HEK293 (cell line): ENCODE data around the gene CPN2.

Experiments
- CTCF ChIA-PET: fragments of 350-600 bp; formaldehyde crosslinking; extraction: SDS; loops from one replicate; lab custom pipeline; 2021; ENCODE audit warnings: antibody characterized with exemption; lab: Yijun Ruan, JAX
- POLR2A ChIA-PET: fragments of 300-600 bp; formaldehyde crosslinking; extraction: SDS; loops from one replicate; lab custom pipeline; 2020; ENCODE audit warnings: antibody characterized with exemption, inconsistent platforms; lab: Yijun Ruan, JAX
- H3K27ac ChIP-seq: fragments of 200-500 bp; sonication (Bioruptor generic); 2 replicates; pipeline ENCODE4 v1.5.1; 2014; ENCODE audit warnings: low read depth, low read length, control low read depth, inconsistent platforms; ENCODE audit errors: extremely low read depth
- H3K36me3 ChIP-seq, 2 experiments: fragments of 200-500 bp in 1 of 2; sonication (Bioruptor generic) in 1 of 2; 1 replicate in 1 of 2; 2 replicates in 1 of 2; pipeline ENCODE4 v1.5.1; 2014 to 2017; ENCODE audit warnings: inconsistent platforms in 2 of 2, low read length in 2 of 2; ENCODE audit not compliant: control insufficient read depth in 2 of 2, insufficient read depth in 1 of 2
- H3K4me1 ChIP-seq: fragments of 200-500 bp; sonication (Bioruptor generic); 2 replicates; pipeline ENCODE4 v1.5.1; 2014; ENCODE audit warnings: mild to moderate bottlenecking, low read length, inconsistent platforms; ENCODE audit not compliant: control insufficient read depth, insufficient read depth
- H3K4me3 ChIP-seq: 2 replicates; pipeline ENCODE4 v1.5.1; 2011; ENCODE audit warnings: low read depth, mild to moderate bottlenecking, control low read depth, low read length, moderate library complexity
- H3K9me3 ChIP-seq: fragments of 200-500 bp; sonication (Bioruptor generic); 2 replicates; pipeline ENCODE4 v1.5.1; 2014; ENCODE audit warnings: low read depth, low read length, inconsistent platforms; ENCODE audit not compliant: control insufficient read depth, insufficient read depth
- GLIS1 ChIP-seq: fragments of 450-650 bp; formaldehyde crosslinking; IDR thresholded peaks from 2 replicates; pipeline ENCODE4 v1.5.1; 2016; ENCODE audit warnings: missing biosample characterization, missing genetic modification characterization
- HOXD13 ChIP-seq: sonication (generic); formaldehyde crosslinking; IDR thresholded peaks from 2 replicates; pipeline ENCODE4 v1.8.0; 2022; ENCODE audit warnings: missing genetic modification reagents, borderline replicate concordance
- IKZF3 ChIP-seq: fragments of 450-650 bp; IDR thresholded peaks from 2 replicates; pipeline ENCODE4 v1.5.0; 2018; ENCODE audit warnings: missing biosample characterization, mild to moderate bottlenecking, missing genetic modification characterization, moderate library complexity
- INSM2 ChIP-seq: fragments of 450-650 bp; formaldehyde crosslinking; IDR thresholded peaks from 2 replicates; pipeline ENCODE4 v1.5.1; 2016; ENCODE audit warnings: missing biosample characterization, missing genetic modification characterization
- MEIS1 ChIP-seq: sonication (generic); formaldehyde crosslinking; IDR thresholded peaks from 2 replicates; pipeline ENCODE4 v1.8.1; 2022; ENCODE audit warnings: missing genetic modification reagents, mild to moderate bottlenecking, borderline replicate concordance
- MYNN ChIP-seq: fragments of 450-650 bp; formaldehyde crosslinking; IDR thresholded peaks from 2 replicates; pipeline ENCODE4 v1.5.1; 2016; ENCODE audit warnings: missing biosample characterization, missing genetic modification characterization, borderline replicate concordance
- MZF1 ChIP-seq: fragments of 450-650 bp; formaldehyde crosslinking; IDR thresholded peaks from 2 replicates; pipeline ENCODE4 v1.5.1; 2017; ENCODE audit warnings: missing biosample characterization, missing genetic modification characterization, borderline replicate concordance
- OVOL3 ChIP-seq: fragments of 450-650 bp; formaldehyde crosslinking; IDR thresholded peaks from 2 replicates; pipeline ENCODE4 v1.5.1; 2016; ENCODE audit warnings: missing biosample characterization, missing genetic modification characterization
- SP7 ChIP-seq: fragments of 450-650 bp; formaldehyde crosslinking; IDR thresholded peaks from 2 replicates; pipeline ENCODE4 v1.5.1; 2016; ENCODE audit warnings: missing biosample characterization, missing genetic modification characterization
- ZBTB7A ChIP-seq: fragments of 450-650 bp; formaldehyde crosslinking; IDR thresholded peaks from 2 replicates; pipeline ENCODE4 v1.5.1; 2016; ENCODE audit warnings: low read depth, missing biosample characterization, missing genetic modification characterization
- ZNF138 ChIP-seq: fragments of 450-650 bp; formaldehyde crosslinking; IDR thresholded peaks from 2 replicates; pipeline ENCODE4 v1.5.1; 2016; ENCODE audit warnings: missing biosample characterization, missing genetic modification characterization, borderline replicate concordance
- ZNF140 ChIP-seq: fragments of 450-650 bp; formaldehyde crosslinking; IDR thresholded peaks from 2 replicates; pipeline ENCODE4 v1.5.1; 2016; ENCODE audit warnings: missing biosample characterization, missing genetic modification characterization
- ZNF148 ChIP-seq: fragments of 450-650 bp; formaldehyde crosslinking; IDR thresholded peaks from 2 replicates; pipeline ENCODE4 v1.5.0; 2017; ENCODE audit warnings: missing biosample characterization, missing genetic modification characterization, borderline replicate concordance
- ZNF184 ChIP-seq: fragments of 450-650 bp; IDR thresholded peaks from 2 replicates; pipeline ENCODE4 v1.5.1; 2018; ENCODE audit warnings: missing biosample characterization, mild to moderate bottlenecking, missing genetic modification characterization
- ZNF23 ChIP-seq: fragments of 450-650 bp; formaldehyde crosslinking; IDR thresholded peaks from 2 replicates; pipeline ENCODE4 v1.5.1; 2016; ENCODE audit warnings: missing biosample characterization, missing genetic modification characterization, borderline replicate concordance
- ZNF26 ChIP-seq: fragments of 450-650 bp; formaldehyde crosslinking; IDR thresholded peaks from 2 replicates; pipeline ENCODE4 v1.5.1; 2016; ENCODE audit warnings: missing biosample characterization, missing genetic modification characterization
- ZNF311 ChIP-seq: fragments of 450-650 bp; formaldehyde crosslinking; IDR thresholded peaks from 2 replicates; pipeline ENCODE4 v1.5.1; 2017; ENCODE audit warnings: missing biosample characterization, missing genetic modification characterization, borderline replicate concordance
- ZNF341 ChIP-seq: fragments of 450-650 bp; formaldehyde crosslinking; IDR thresholded peaks from 2 replicates; pipeline ENCODE4; 2016; ENCODE audit warnings: low read depth, missing biosample characterization, missing genetic modification characterization
- ZNF423 ChIP-seq: fragments of 450-650 bp; formaldehyde crosslinking; IDR thresholded peaks from 2 replicates; pipeline ENCODE4 v1.5.1; 2016; ENCODE audit warnings: missing biosample characterization, missing genetic modification characterization
- ZNF449 ChIP-seq: fragments of 450-650 bp; formaldehyde crosslinking; IDR thresholded peaks from 2 replicates; pipeline ENCODE4 v1.5.1; 2017; ENCODE audit warnings: missing biosample characterization, mild to moderate bottlenecking, missing genetic modification characterization, moderate library complexity
- ZNF530 ChIP-seq: fragments of 450-650 bp; formaldehyde crosslinking; IDR thresholded peaks from 2 replicates; pipeline ENCODE4 v1.5.1; 2016; ENCODE audit warnings: low read depth, missing biosample characterization, missing genetic modification characterization
- ZNF558 ChIP-seq: fragments of 450-650 bp; formaldehyde crosslinking; IDR thresholded peaks from 2 replicates; pipeline ENCODE4 v1.5.1; 2016; ENCODE audit warnings: missing biosample characterization, missing genetic modification characterization
- ZNF561 ChIP-seq: fragments of 450-650 bp; IDR thresholded peaks from 2 replicates; pipeline ENCODE4 v1.5.1; 2018; ENCODE audit warnings: missing biosample characterization, missing genetic modification characterization, borderline replicate concordance
- ZNF645 ChIP-seq: fragments of 450-650 bp; formaldehyde crosslinking; IDR thresholded peaks from 2 replicates; pipeline ENCODE4; 2016; ENCODE audit warnings: missing biosample characterization, missing genetic modification characterization
- ZNF701 ChIP-seq: fragments of 450-650 bp; formaldehyde crosslinking; IDR thresholded peaks from 2 replicates; pipeline ENCODE4 v1.5.1; 2016; ENCODE audit warnings: missing biosample characterization, missing genetic modification characterization
- ZNF707 ChIP-seq: fragments of 450-650 bp; formaldehyde crosslinking; IDR thresholded peaks from 2 replicates; pipeline ENCODE4 v1.5.1; 2016; ENCODE audit warnings: missing biosample characterization, missing genetic modification characterization
- ZNF830 ChIP-seq: fragments of 450-650 bp; IDR thresholded peaks from 2 replicates; pipeline ENCODE4 v1.5.0; 2018; ENCODE audit warnings: missing biosample characterization, missing genetic modification characterization, low read depth, mild to moderate bottlenecking, moderate library complexity
- ZSCAN16 ChIP-seq: fragments of 450-650 bp; formaldehyde crosslinking; IDR thresholded peaks from 2 replicates; pipeline ENCODE4 v1.5.1; 2016; ENCODE audit warnings: missing biosample characterization, missing genetic modification characterization

CPN2 gene

GRCh38 chr3:194325424-194326153, 25.5 kb downstream of the CPN2 start (continued):
- TF ChIP-seq ZNF558 (no peak), OVOL3 (no peak), ZNF138 (tag by site-specific recombination) (no peak), ZNF341 (no peak), IKZF3 (tag by site-specific recombination) (no peak), ZNF423 (no peak)

- no peaks in the 10 kb centered on the region for H3K9me3 ChIP-seq
- POLR2A ChIA-PET, result no interaction called here
- no peaks in the 10 kb centered on the region for H3K36me3 ChIP-seq
- CTCF ChIA-PET, result interaction anchor here (0.7 kb wide), 1 partner anchor 550 kb away, joined by 3 read pairs; no protein-coding TSS in a partner anchor
- no peak overlapping the region for H3K27ac ChIP-seq
- H3K4me3 ChIP-seq, result no peak overlapping the region
- H3K4me1 ChIP-seq, result no peaks in the 10 kb centered on the region
- TF ChIP-seq ZNF26 (tag by site-specific recombination), result no peak
- TF ChIP-seq ZNF645 (tag by site-specific recombination), result no peak
- no peak for TF ChIP-seq HOXD13 (CRISPR knock-in tag)
- TF ChIP-seq ZNF140, result no peak
- no peak for TF ChIP-seq ZSCAN16 (tag by site-specific recombination)
- peak; percentile 68; the same call in 1 of the 2 replicates for TF ChIP-seq ZBTB7A (tag by site-specific recombination)
- no peak for TF ChIP-seq ZNF830 (tag by site-specific recombination)
- TF ChIP-seq MYNN (tag by site-specific recombination), result peak; percentile 78
- TF ChIP-seq ZNF707 (tag by site-specific recombination), result peak; percentile 39
- TF ChIP-seq INSM2 (tag by site-specific recombination), result peak; percentile 54; the same call in 1 of the 2 replicates
- TF ChIP-seq ZNF530 (tag by site-specific recombination), result no peak
- no peak for TF ChIP-seq GLIS1 (tag by site-specific recombination)
- 0 out of 2 replicates have a peak, but pooled peaks have one; percentile 59 for TF ChIP-seq ZNF311 (tag by site-specific recombination)
- no peak for TF ChIP-seq ZNF23 (tag by site-specific recombination)
- no peak for TF ChIP-seq MEIS1 (CRISPR knock-in tag)
- no peak for TF ChIP-seq ZNF558
- no peak for TF ChIP-seq ZNF423
- no peak for TF ChIP-seq MZF1 (tag by site-specific recombination)
- no peak for TF ChIP-seq ZNF184
- TF ChIP-seq ZNF701 (tag by site-specific recombination), result 0 out of 2 replicates have a peak, but pooled peaks have one; percentile 15
- no peak for TF ChIP-seq SP7 (tag by site-specific recombination)
- no peak for TF ChIP-seq ZNF561 (tag by site-specific recombination)
- 0 out of 2 replicates have a peak, but pooled peaks have one; percentile 46 for TF ChIP-seq ZNF148 (tag by site-specific recombination)
- TF ChIP-seq ZNF449, result no peak
These were observed 26.3 kb downstream of the CPN2 start for GRCh38 chr3:194324823-194325327.
